WTC11 (cell line): ENCODE data around the gene TREX2. TPM values are rescaled to one million over a fixed set of nuclear protein-coding genes. Genes with fewer than 3 reads are reported as not detected.

Source experiments
- ATAC-seq: fragments of 200-7000 bp; cut with Tn5 transposase; 2 replicates; pipeline ENCODE4 v1.10.0; 2021; ENCODE audit warnings: mild to moderate bottlenecking, moderate library complexity
- CTCF ChIA-PET: fragments of 300-600 bp; sonication (Branson Sonifier 250); formaldehyde crosslinking; loops from one replicate; lab custom pipeline; 2021; ENCODE audit warnings: antibody characterized with exemption; lab: Charles Lee
- POLR2A ChIA-PET: fragments of 350-600 bp; sonication (Branson Sonifier 250); formaldehyde crosslinking; loops from one replicate; lab custom pipeline; 2021; ENCODE audit warnings: antibody characterized with exemption; lab: Charles Lee
- DNase-seq: peaks from one replicate; pipeline ENCODE4 v3.0.0; 2021; ENCODE audit warnings: low spot score
- H3K27ac Mint-ChIP-seq: 2 replicates; pipeline ENCODE4 v1.8.0; 2021; ENCODE audit warnings: mixed read lengths
- H3K27me3 Mint-ChIP-seq: 2 replicates; pipeline ENCODE4 v1.8.0; 2021; ENCODE audit warnings: low read depth, mild to moderate bottlenecking, moderate library complexity, mixed read lengths
- H3K36me3 Mint-ChIP-seq: 2 replicates; pipeline ENCODE4 v1.8.0; 2021; ENCODE audit warnings: mixed read lengths
- H3K4me1 Mint-ChIP-seq: 2 replicates; pipeline ENCODE4 v1.8.0; 2022; ENCODE audit warnings: mixed read lengths
- H3K4me3 Mint-ChIP-seq: 2 replicates; pipeline ENCODE4 v1.8.0; 2021; ENCODE audit warnings: mild to moderate bottlenecking, moderate library complexity, mixed read lengths
- H3K9me3 Mint-ChIP-seq: 2 replicates; pipeline ENCODE4 v1.8.0; 2021; ENCODE audit warnings: mixed read lengths
- EMX1 ChIP-seq: fragments of 250-450 bp; sonication (Bioruptor Pico); IDR thresholded peaks from 2 replicates; pipeline ENCODE4 v1.8.0; 2021; ENCODE audit warnings: mild to moderate bottlenecking
- FOXK1 ChIP-seq: sonication (generic); formaldehyde crosslinking; IDR thresholded peaks from 2 replicates; pipeline ENCODE4 v1.8.0; 2022; ENCODE audit warnings: mild to moderate bottlenecking, moderate library complexity, missing genetic modification reagents
- GTF2I ChIP-seq: fragments of 250-450 bp; sonication (Bioruptor Pico); conservative IDR thresholded peaks from 2 replicates; pipeline ENCODE4 v1.4.0; 2021; ENCODE audit warnings: mild to moderate bottlenecking
- HMGXB4 ChIP-seq: sonication (generic); formaldehyde crosslinking; IDR thresholded peaks from 2 replicates; pipeline ENCODE4 v1.8.1; 2023; ENCODE audit warnings: mild to moderate bottlenecking, moderate library complexity, missing genetic modification reagents
- KAT7 ChIP-seq: sonication (generic); formaldehyde crosslinking; IDR thresholded peaks from 2 replicates; pipeline ENCODE4 v1.8.1; 2023; ENCODE audit warnings: missing genetic modification reagents, mild to moderate bottlenecking, borderline replicate concordance
- NFATC4 ChIP-seq: fragments of 250-450 bp; sonication (Bioruptor Pico); IDR thresholded peaks from 2 replicates; pipeline ENCODE4 v1.9.0; 2021; ENCODE audit warnings: mild to moderate bottlenecking
- NR1H2 ChIP-seq: sonication (generic); formaldehyde crosslinking; IDR thresholded peaks from 2 replicates; pipeline ENCODE4 v1.9.0; 2021; ENCODE audit warnings: mild to moderate bottlenecking, moderate library complexity, missing genetic modification reagents
- OVOL2 ChIP-seq: fragments of 250-450 bp; sonication (Bioruptor Pico); IDR thresholded peaks from 2 replicates; pipeline ENCODE4 v1.9.0; 2021; ENCODE audit warnings: mild to moderate bottlenecking, borderline replicate concordance
- PRRX2 ChIP-seq: fragments of 250-450 bp; sonication (Bioruptor Pico); IDR thresholded peaks from 2 replicates; pipeline ENCODE4 v1.8.0; 2021; ENCODE audit warnings: mild to moderate bottlenecking
- ZNF232 ChIP-seq: sonication (generic); formaldehyde crosslinking; IDR thresholded peaks from 2 replicates; pipeline ENCODE4 v1.8.0; 2022; ENCODE audit warnings: mild to moderate bottlenecking, missing genetic modification reagents
- ZNF281 ChIP-seq: sonication (generic); formaldehyde crosslinking; IDR thresholded peaks from 2 replicates; pipeline ENCODE4 v1.8.0; 2023; ENCODE audit warnings: mild to moderate bottlenecking, missing genetic modification reagents
- ZNF396 ChIP-seq: fragments of 250-450 bp; sonication (Bioruptor Pico); IDR thresholded peaks from 2 replicates; pipeline ENCODE4 v1.8.0; 2021; ENCODE audit warnings: mild to moderate bottlenecking, moderate library complexity, borderline replicate concordance
- total RNA-seq: library from RNA; stranded (reverse); gene quantifications from 3 replicates; pipeline ENCODE4 v1.2.3, GENCODE V29; 2021
- TF ChIP-seq, protein P1 (sequence below): sonication (generic); formaldehyde crosslinking; conservative IDR thresholded peaks from 2 replicates; pipeline ENCODE4 v1.8.1; 2023; ENCODE audit warnings: mild to moderate bottlenecking, low read depth, missing genetic modification reagents, moderate library complexity
- TF ChIP-seq, protein P2 (sequence below): fragments of 250-450 bp; sonication (Bioruptor Pico); IDR thresholded peaks from 2 replicates; pipeline ENCODE4 v1.9.0; 2021; ENCODE audit warnings: mild to moderate bottlenecking, borderline replicate concordance
- TF ChIP-seq, protein P3 (sequence below): fragments of 250-450 bp; sonication (Bioruptor Pico); IDR thresholded peaks from 2 replicates; pipeline ENCODE4 v2.1.2; 2022; ENCODE audit warnings: mild to moderate bottlenecking, moderate library complexity

TREX2 gene
- total RNA-seq, 1 experiment from 2014 or later, result 1.5 TPM

DNA sequence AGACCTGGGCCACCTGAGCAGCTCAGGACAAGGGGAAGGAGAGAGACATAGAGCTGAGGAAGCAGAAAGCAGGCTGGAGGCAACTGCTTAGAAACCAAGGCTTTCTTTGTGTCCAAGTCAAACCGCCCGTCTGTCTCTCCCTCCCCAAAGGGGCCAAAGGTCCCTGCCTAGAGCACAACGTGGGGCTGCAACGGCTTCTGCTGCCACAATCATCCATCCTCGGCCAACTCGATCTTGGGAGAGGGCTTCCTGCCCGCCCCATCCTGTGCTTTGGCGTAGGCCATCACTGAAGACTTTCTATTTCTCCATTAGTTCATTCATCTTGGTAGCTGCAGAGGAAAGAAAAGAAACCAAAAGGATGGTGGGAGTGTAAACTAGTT, 1.7 kb upstream of the TREX2 start (continued):
- TF ChIP-seq, protein P1, sequence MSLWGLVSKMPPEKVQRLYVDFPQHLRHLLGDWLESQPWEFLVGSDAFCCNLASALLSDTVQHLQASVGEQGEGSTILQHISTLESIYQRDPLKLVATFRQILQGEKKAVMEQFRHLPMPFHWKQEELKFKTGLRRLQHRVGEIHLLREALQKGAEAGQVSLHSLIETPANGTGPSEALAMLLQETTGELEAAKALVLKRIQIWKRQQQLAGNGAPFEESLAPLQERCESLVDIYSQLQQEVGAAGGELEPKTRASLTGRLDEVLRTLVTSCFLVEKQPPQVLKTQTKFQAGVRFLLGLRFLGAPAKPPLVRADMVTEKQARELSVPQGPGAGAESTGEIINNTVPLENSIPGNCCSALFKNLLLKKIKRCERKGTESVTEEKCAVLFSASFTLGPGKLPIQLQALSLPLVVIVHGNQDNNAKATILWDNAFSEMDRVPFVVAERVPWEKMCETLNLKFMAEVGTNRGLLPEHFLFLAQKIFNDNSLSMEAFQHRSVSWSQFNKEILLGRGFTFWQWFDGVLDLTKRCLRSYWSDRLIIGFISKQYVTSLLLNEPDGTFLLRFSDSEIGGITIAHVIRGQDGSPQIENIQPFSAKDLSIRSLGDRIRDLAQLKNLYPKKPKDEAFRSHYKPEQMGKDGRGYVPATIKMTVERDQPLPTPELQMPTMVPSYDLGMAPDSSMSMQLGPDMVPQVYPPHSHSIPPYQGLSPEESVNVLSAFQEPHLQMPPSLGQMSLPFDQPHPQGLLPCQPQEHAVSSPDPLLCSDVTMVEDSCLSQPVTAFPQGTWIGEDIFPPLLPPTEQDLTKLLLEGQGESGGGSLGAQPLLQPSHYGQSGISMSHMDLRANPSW (CRISPR knock-in tag), result no peak
- TF ChIP-seq, all 79 proteins: peak for 0

GRCh38 chrX:153446950-153447580, 1.2 kb upstream of the TREX2 start:
- no peak overlapping the region for H3K27ac Mint-ChIP-seq
- H3K4me3 Mint-ChIP-seq, result no peak overlapping the region
- TF ChIP-seq ZNF396 (CRISPR knock-in tag) (no peak), OVOL2 (CRISPR knock-in tag) (no peak), NR1H2 (CRISPR knock-in tag) (no peak), ZNF281 (no peak), NFATC4 (no peak), PRRX2 (CRISPR knock-in tag) (no peak), KAT7 (CRISPR knock-in tag) (no peak)
- TF ChIP-seq, protein P2, sequence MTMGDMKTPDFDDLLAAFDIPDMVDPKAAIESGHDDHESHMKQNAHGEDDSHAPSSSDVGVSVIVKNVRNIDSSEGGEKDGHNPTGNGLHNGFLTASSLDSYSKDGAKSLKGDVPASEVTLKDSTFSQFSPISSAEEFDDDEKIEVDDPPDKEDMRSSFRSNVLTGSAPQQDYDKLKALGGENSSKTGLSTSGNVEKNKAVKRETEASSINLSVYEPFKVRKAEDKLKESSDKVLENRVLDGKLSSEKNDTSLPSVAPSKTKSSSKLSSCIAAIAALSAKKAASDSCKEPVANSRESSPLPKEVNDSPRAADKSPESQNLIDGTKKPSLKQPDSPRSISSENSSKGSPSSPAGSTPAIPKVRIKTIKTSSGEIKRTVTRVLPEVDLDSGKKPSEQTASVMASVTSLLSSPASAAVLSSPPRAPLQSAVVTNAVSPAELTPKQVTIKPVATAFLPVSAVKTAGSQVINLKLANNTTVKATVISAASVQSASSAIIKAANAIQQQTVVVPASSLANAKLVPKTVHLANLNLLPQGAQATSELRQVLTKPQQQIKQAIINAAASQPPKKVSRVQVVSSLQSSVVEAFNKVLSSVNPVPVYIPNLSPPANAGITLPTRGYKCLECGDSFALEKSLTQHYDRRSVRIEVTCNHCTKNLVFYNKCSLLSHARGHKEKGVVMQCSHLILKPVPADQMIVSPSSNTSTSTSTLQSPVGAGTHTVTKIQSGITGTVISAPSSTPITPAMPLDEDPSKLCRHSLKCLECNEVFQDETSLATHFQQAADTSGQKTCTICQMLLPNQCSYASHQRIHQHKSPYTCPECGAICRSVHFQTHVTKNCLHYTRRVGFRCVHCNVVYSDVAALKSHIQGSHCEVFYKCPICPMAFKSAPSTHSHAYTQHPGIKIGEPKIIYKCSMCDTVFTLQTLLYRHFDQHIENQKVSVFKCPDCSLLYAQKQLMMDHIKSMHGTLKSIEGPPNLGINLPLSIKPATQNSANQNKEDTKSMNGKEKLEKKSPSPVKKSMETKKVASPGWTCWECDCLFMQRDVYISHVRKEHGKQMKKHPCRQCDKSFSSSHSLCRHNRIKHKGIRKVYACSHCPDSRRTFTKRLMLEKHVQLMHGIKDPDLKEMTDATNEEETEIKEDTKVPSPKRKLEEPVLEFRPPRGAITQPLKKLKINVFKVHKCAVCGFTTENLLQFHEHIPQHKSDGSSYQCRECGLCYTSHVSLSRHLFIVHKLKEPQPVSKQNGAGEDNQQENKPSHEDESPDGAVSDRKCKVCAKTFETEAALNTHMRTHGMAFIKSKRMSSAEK, result no peak
- TF ChIP-seq, all 79 proteins: peak for 0
- Mint-ChIP-seq H3K9me3 (no peaks in the 10 kb centered on the region), H3K4me1 (no peaks in the 10 kb centered on the region), H3K36me3 (peaks cover 3% of the 10 kb centered on the region; the same call in 1 of the 2 replicates), H3K27me3 (no peaks in the 10 kb centered on the region)
- POLR2A ChIA-PET, result no interaction called here
- CTCF ChIA-PET, result no interaction called here
- DNase-seq (no peak), ATAC-seq (no peak)

GRCh38 chrX:153446636-153446936, 730 bp upstream of the TREX2 start:
- Mint-ChIP-seq H3K4me1 (no peaks in the 10 kb centered on the region), H3K36me3 (peaks cover 3% of the 10 kb centered on the region; the same call in 1 of the 2 replicates), H3K4me3 (no peak overlapping the region), H3K27me3 (no peaks in the 10 kb centered on the region), H3K9me3 (no peaks in the 10 kb centered on the region), H3K27ac (no peak overlapping the region)
- ATAC-seq, result no peak
- DNase-seq, result no peak
- POLR2A ChIA-PET, result no interaction called here
- CTCF ChIA-PET, result interaction anchor here (1.3 kb wide), 1 partner anchor 24 kb away, joined by 4 read pairs; the partner anchor contains the start of gene HAUS7
- TF ChIP-seq ZNF232 (CRISPR knock-in tag) (no peak), EMX1 (CRISPR knock-in tag) (no peak), GTF2I (CRISPR knock-in tag) (no peak), FOXK1 (no peak), HMGXB4 (no peak)
- TF ChIP-seq, protein P3, sequence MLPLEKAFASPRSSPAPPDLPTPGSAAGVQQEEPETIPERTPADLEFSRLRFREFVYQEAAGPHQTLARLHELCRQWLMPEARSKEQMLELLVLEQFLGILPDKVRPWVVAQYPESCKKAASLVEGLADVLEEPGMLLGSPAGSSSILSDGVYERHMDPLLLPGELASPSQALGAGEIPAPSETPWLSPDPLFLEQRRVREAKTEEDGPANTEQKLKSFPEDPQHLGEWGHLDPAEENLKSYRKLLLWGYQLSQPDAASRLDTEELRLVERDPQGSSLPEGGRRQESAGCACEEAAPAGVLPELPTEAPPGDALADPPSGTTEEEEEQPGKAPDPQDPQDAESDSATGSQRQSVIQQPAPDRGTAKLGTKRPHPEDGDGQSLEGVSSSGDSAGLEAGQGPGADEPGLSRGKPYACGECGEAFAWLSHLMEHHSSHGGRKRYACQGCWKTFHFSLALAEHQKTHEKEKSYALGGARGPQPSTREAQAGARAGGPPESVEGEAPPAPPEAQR (CRISPR knock-in tag), result no peak
- TF ChIP-seq, protein P2, result no peak
